ENCODE results near the gene GDF11. TPM values are rescaled to one million over a fixed set of nuclear protein-coding genes. Genes with fewer than 3 reads are reported as not detected.
"Not testable (repeated sequence)": the region's sequence is repeated elsewhere in the genome, so short reads cannot be mapped to it uniquely, and the experiment has no call there.

Gene GDF11
- total and polyA plus RNA-seq, 2 of the 8 experiments (the other 6 are each of a cell fraction or from before 2014, with no cell fraction given) = 12.1 to 15.1 TPM

GRCh38 chr12:55758575-55758974 lies 15.7 kb downstream of the GDF11 start:
- H3K56ac ChIP-seq (replicated peaks; ENCODE audit: insufficient read length, low read depth, low read length); H4K8ac ChIP-seq (ENCODE audit: extremely low read depth, insufficient read depth, low read length); DNase-seq (ENCODE audit: low read depth in 1 of 2, low spot score in 2 of 2); H3K14ac ChIP-seq (ENCODE audit: insufficient read length); H2BK15ac ChIP-seq (ENCODE audit: low read length); H3K23me2 ChIP-seq (ENCODE audit: low read depth, low read length); H3K4me3 ChIP-seq (ENCODE audit: extremely low read depth in 1 of 4, insufficient read depth in 2 of 4, low read depth in 3 of 4, low read length in 4 of 4); H2AFZ ChIP-seq (ENCODE audit: low read length); H3K23ac ChIP-seq (ENCODE audit: insufficient read length); H2BK12ac ChIP-seq (ENCODE audit: low read depth, low read length); H3K79me1 ChIP-seq (ENCODE audit: low read depth, low read length); H4K5ac ChIP-seq (ENCODE audit: insufficient read length, low read depth, low read length); H3K79me2 ChIP-seq (ENCODE audit: control insufficient read depth in 1 of 2, insufficient read depth in 2 of 2, low read length in 2 of 2); H2AK5ac ChIP-seq (ENCODE audit: low read depth, low read length); H3K9me3 ChIP-seq (ENCODE audit: insufficient read depth in 2 of 2, low read depth in 1 of 2, low read length in 1 of 2); H3K9ac ChIP-seq (replicated peaks in 1 of 4; ENCODE audit: extremely low read depth in 1 of 4, low read depth in 3 of 4, low read length in 3 of 4); H3K27me3 ChIP-seq (replicated peaks in 1 of 4; ENCODE audit: control insufficient read depth in 3 of 4, extremely low read depth in 1 of 4, insufficient read depth in 3 of 4, low read length in 3 of 4); FAIRE-seq; H3K4me1 ChIP-seq (replicated peaks in 1 of 4; ENCODE audit: control insufficient read depth in 3 of 4, insufficient read depth in 4 of 4, low read length in 3 of 4); H4K20me1 ChIP-seq (replicated peaks in 1 of 2; ENCODE audit: control insufficient read depth in 1 of 2, insufficient read depth in 2 of 2, low read length in 2 of 2); H2BK120ac ChIP-seq (replicated peaks; ENCODE audit: low read depth, low read length); H3K18ac ChIP-seq (ENCODE audit: extremely low read depth, low read length); H3K4me2 ChIP-seq (ENCODE audit: insufficient read depth in 1 of 2, low read depth in 2 of 2, low read length in 2 of 2); H3K4ac ChIP-seq (replicated peaks; ENCODE audit: insufficient read length, low read depth, low read length); H2BK20ac ChIP-seq (ENCODE audit: low read length); H4K91ac ChIP-seq (replicated peaks; ENCODE audit: insufficient read length, low read length); H3K27ac ChIP-seq (ENCODE audit: low read depth, low read length); H2BK5ac ChIP-seq (ENCODE audit: low read depth, low read length): not testable (repeated sequence)
- WGBS, 2 experiments (ENCODE audit: extremely low coverage in 1 of 2, insufficient coverage in 1 of 2, insufficient read length in 1 of 2, insufficient replicate concordance in 2 of 2, low coverage in 1 of 2, low lambda C conversion rate in 2 of 2, missing lambda C conversion rate in 1 of 2) = 98% methylated on average over 4 of the region's 4 CpGs; no CpG with 5 or more reads in 1 of the 2 experiments
- ChIA-PET CTCF (ENCODE audit: partially characterized antibody) (interaction anchor here (0.6 to 14.5 kb wide), 3 partner anchors 22 to 580 kb away, joined by 3 to 186 read pairs (median 4); partner anchors contain the start of gene IL23A), POLR2A (ENCODE audit: partially characterized antibody) (interaction anchor here (1.0 to 46.5 kb wide), 4 partner anchors 8 to 248 kb away, joined by 3 to 809 read pairs (median 408); partner anchors contain the start of genes CD63 and GDF11)
- H3K36me3 ChIP-seq (ENCODE audit: control insufficient read depth in 2 of 4, insufficient read depth in 4 of 4, low read length in 3 of 4) = peaks cover 19 to 47% (median 30%) of the 10 kb centered on the region in 4 experiments; a peak in 7 of 8 replicates

Measured in H1 (cell line).